A673 (cell line): ENCODE results near the gene KIF1A. TPM values are rescaled to one million over a fixed set of nuclear protein-coding genes. Genes with fewer than 3 reads are reported as not detected.
A peak's percentile ranks its signal among the peaks of the same experiment; 100 is the strongest.

Experiments
- BruUV-seq: library from RNA; stranded (reverse); fragments of 400-500 nt; replicated peaks from 2 replicates; lab custom pipeline; 2021; lab: Mats Ljungman, UMichigan
- CTCF ChIA-PET: fragments of 300-600 bp; sonication (Branson Sonifier 250); formaldehyde crosslinking; loops from one replicate; lab custom pipeline; 2022; ENCODE audit warnings: antibody characterized with exemption; lab: Charles Lee
- POLR2A ChIA-PET: fragments of 300-600 bp; sonication (Branson Sonifier 250); formaldehyde crosslinking; loops from one replicate; lab custom pipeline; 2022; ENCODE audit warnings: antibody characterized with exemption; ENCODE audit not compliant: low non-redundant PET; lab: Charles Lee
- DNase-seq: peaks from one replicate; pipeline ENCODE4 v3.0.0-alpha.2; 2015; ENCODE audit warnings: low spot score
- H3K27ac ChIP-seq: fragments of 200-600 bp; sonication (generic); 2 replicates; pipeline ENCODE4 v1.5.1; 2016; ENCODE audit warnings: mixed run types, low read depth, mild to moderate bottlenecking, mixed read lengths, antibody characterized with exemption, low read length; ENCODE audit not compliant: poor library complexity, severe bottlenecking
- H3K27me3 ChIP-seq: fragments of 200-600 bp; sonication (generic); replicated peaks from 2 replicates; pipeline ENCODE4 v1.6.1; 2017; ENCODE audit warnings: mixed run types, low read depth, mild to moderate bottlenecking, mixed read lengths, antibody characterized with exemption, low read length; ENCODE audit not compliant: insufficient read depth, poor library complexity
- H3K36me3 ChIP-seq: fragments of 200-600 bp; sonication (generic); 2 replicates; pipeline ENCODE4 v1.6.1; 2016; ENCODE audit warnings: mixed run types, mild to moderate bottlenecking, mixed read lengths, antibody characterized with exemption, low read length; ENCODE audit not compliant: insufficient read depth, poor library complexity, severe bottlenecking
- H3K4me1 ChIP-seq: fragments of 200-600 bp; sonication (generic); 2 replicates; pipeline ENCODE4 v1.6.1; 2017; ENCODE audit warnings: mixed run types, mild to moderate bottlenecking, mixed read lengths, antibody characterized with exemption, low read length; ENCODE audit not compliant: insufficient read depth, poor library complexity, severe bottlenecking
- H3K4me3 ChIP-seq: fragments of 200-600 bp; sonication (generic); 2 replicates; pipeline ENCODE4 v1.5.1; 2016; ENCODE audit warnings: low read depth, mixed run types, mild to moderate bottlenecking, mixed read lengths, low read length; ENCODE audit not compliant: poor library complexity, severe bottlenecking
- H3K9me3 ChIP-seq: fragments of 200-600 bp; sonication (generic); 2 replicates; pipeline ENCODE4 v1.6.1; 2016; ENCODE audit warnings: mixed run types, low read depth, mild to moderate bottlenecking, mixed read lengths, antibody characterized with exemption, low read length; ENCODE audit not compliant: poor library complexity, severe bottlenecking
- EZH2 ChIP-seq: fragments of 200-600 bp; sonication (generic); IDR thresholded peaks from 2 replicates; pipeline ENCODE4 v1.6.1; 2017; ENCODE audit warnings: borderline replicate concordance, low read depth, mild to moderate bottlenecking, mixed read lengths, antibody characterized with exemption, low read length; ENCODE audit not compliant: poor library complexity, severe bottlenecking
- intact Hi-C: fragments of 100-400 bp; cut with micrococcal nuclease; formaldehyde crosslinking; loops from one replicate; pipeline ENCODE4 v1.10.0; 2022; ENCODE audit not compliant: unreplicated experiment
- total RNA-seq: library from RNA; stranded (reverse); gene quantifications from 2 replicates; pipeline ENCODE4 v1.2.3, GENCODE V29; 2021
- TF ChIP-seq, protein P1 (sequence below): fragments of 300-800, 200-600 bp; sonication (generic); conservative IDR thresholded peaks from 2 replicates; pipeline ENCODE4 v1.5.1; 2017; ENCODE audit warnings: low read depth, mild to moderate bottlenecking, antibody characterized with exemption, low read length, moderate library complexity, mixed read lengths

The KIF1A gene
- total RNA-seq, 1 experiment from 2014 or later: 330 TPM

DNA sequence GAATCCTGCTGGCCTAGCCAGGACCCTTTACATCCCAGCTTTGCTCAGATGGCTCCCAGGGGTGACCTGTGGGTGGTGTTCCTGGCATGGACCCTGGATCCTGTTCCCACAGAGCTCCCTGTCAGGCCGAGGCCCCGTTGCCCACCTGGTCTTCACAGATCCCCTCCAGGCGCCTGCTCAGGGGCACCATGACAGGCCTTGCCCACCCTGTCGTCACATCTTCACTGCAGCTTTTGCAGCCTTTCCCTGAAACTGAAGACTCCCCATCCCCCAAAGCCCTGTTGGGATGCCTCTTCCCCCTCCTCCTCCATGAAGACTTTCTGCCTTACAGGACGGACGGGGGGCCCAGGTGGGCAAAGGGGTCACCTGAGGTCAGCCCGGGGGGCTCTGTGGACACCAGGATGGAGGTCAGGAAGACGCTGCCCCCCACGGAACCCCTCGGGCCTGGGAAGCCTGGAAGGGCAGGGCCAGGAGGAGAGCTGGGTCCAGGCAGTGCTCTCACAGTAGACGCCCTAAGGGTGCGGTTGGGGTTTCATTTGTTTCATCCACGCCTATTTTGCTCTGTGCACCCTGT, 13.0 kb upstream of the KIF1A start:
- intact Hi-C loops: no loop called here
- H3K4me1 ChIP-seq: no peaks in the 10 kb centered on the region
- POLR2A ChIA-PET: no interaction called here
- no peaks in the 10 kb centered on the region for H3K9me3 ChIP-seq
- peaks cover 35% of the 10 kb centered on the region for H3K27me3 ChIP-seq
- no peak overlapping the region for H3K4me3 ChIP-seq
- no TSS peak for BruUV-seq
- no peak for DNase-seq
- no peak overlapping the region for H3K27ac ChIP-seq
- H3K36me3 ChIP-seq: no peaks in the 10 kb centered on the region
- CTCF ChIA-PET: no interaction called here
- TF ChIP-seq, protein P1, sequence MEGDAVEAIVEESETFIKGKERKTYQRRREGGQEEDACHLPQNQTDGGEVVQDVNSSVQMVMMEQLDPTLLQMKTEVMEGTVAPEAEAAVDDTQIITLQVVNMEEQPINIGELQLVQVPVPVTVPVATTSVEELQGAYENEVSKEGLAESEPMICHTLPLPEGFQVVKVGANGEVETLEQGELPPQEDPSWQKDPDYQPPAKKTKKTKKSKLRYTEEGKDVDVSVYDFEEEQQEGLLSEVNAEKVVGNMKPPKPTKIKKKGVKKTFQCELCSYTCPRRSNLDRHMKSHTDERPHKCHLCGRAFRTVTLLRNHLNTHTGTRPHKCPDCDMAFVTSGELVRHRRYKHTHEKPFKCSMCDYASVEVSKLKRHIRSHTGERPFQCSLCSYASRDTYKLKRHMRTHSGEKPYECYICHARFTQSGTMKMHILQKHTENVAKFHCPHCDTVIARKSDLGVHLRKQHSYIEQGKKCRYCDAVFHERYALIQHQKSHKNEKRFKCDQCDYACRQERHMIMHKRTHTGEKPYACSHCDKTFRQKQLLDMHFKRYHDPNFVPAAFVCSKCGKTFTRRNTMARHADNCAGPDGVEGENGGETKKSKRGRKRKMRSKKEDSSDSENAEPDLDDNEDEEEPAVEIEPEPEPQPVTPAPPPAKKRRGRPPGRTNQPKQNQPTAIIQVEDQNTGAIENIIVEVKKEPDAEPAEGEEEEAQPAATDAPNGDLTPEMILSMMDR: no peak
- no peak for TF ChIP-seq EZH2

DNA sequence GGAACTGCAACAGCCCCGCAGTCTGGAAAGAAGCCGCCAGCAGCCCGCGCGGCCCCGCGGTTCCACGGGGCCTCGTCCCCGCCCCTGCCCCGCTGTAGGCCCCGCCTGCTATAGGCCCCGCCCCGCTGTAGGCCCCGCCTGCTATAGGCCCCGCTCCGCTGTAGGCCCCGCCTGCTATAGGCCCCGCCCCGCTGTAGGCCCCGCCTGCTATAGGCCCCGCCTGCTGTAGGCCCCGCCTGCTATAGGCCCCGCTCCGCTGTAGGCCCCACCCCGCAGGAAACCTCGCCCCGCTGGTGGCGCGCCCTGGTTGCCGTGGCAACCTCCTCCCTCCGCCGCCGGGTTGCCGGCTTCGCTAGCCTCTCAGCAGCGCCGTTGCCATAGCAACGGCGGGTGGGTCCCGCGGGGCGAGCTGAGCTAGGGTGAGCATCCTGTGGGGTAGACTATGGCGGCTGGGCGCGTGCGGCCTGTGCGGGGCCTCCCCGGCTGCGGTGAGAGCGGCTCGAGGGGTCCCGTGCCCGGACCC, 12.2 kb upstream of the KIF1A start:
- peak; percentile 98 for DNase-seq
- Histone ChIP-seq H3K27me3 (peaks cover 34% of the 10 kb centered on the region), H3K4me3 (peak overlapping the region; percentile 1), H3K27ac (no peak overlapping the region), H3K36me3 (no peaks in the 10 kb centered on the region), H3K9me3 (no peaks in the 10 kb centered on the region), H3K4me1 (no peaks in the 10 kb centered on the region)
- no TSS peak for BruUV-seq
- intact Hi-C loops: no loop called here
- ChIA-PET CTCF (no interaction called here), POLR2A (no interaction called here)
- TF ChIP-seq, protein P1: no peak
- TF ChIP-seq EZH2: no peak

DNA sequence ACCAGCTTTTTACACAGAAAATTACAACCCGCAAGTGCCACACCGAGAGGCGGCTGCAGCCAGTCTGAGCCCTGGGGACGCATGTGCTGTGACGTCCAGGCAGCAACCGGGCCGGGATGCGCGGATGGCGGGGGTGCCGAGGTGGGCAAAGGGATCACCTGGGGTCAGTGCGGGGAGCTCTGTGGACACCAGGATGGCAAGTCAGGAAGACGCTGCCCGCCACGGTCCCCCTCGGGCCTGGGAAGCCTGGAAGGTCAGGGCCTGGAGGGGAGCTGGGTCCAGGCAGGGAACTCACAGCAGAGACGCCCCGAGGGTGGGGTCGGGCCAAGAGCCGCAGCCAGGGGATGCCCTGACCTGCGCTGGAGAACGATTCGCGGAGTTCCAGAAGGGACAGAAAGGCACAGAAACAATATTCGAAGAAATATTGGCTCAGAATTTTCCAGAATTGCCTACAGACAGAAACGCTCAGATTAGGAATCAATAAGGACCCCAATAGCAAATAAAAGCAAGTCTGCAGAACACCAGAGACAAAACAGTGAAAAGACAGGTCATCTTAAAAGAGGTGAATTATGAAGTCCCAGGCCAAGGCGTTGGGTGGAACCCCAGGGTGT, 11.7 kb upstream of the KIF1A start:
- CTCF ChIA-PET: no interaction called here
- H3K27ac ChIP-seq: no peak overlapping the region
- H3K27me3 ChIP-seq: peaks cover 28% of the 10 kb centered on the region
- peak overlapping the region; percentile 1 for H3K4me3 ChIP-seq
- DNase-seq: no peak
- H3K36me3 ChIP-seq: no peaks in the 10 kb centered on the region
- no TSS peak for BruUV-seq
- intact Hi-C loops: no loop called here
- POLR2A ChIA-PET: no interaction called here
- no peaks in the 10 kb centered on the region for H3K4me1 ChIP-seq
- no peak for TF ChIP-seq EZH2
- TF ChIP-seq, protein P1: no peak
- no peaks in the 10 kb centered on the region for H3K9me3 ChIP-seq
